A549 (cell line): ENCODE results near the gene C17orf107.

Source experiments
- CHD4 ChIP-seq: fragments of 200-600 bp; sonication (generic); IDR thresholded peaks from 2 replicates; pipeline ENCODE4 v1.6.1; 2016; ENCODE audit warnings: antibody characterized with exemption, mild to moderate bottlenecking, borderline replicate concordance
- CTCF ChIP-seq: fragments of >200 bp; sonication (Bioruptor Twin); formaldehyde crosslinking; IDR thresholded peaks from 3 replicates; pipeline ENCODE4 v1.5.1; 2016
- KDM5A ChIP-seq: fragments of 200-600 bp; sonication (generic); IDR thresholded peaks from 2 replicates; pipeline ENCODE4 v1.6.1; 2016; ENCODE audit warnings: antibody characterized with exemption, mild to moderate bottlenecking
- MAFK ChIP-seq: fragments of 450-650 bp; IDR thresholded peaks from 2 replicates; pipeline ENCODE4 v1.6.1; 2014; ENCODE audit not compliant: partially characterized antibody
- MAX ChIP-seq: IDR thresholded peaks from 2 replicates; pipeline ENCODE4 v1.6.1; 2012
- NFE2L2 ChIP-seq: fragments of 150-350 bp; conservative IDR thresholded peaks from 2 replicates; pipeline ENCODE4 v1.6.1; 2014; ENCODE audit warnings: low read length
- POLR2A ChIP-seq: IDR thresholded peaks from 2 replicates; pipeline ENCODE4 v1.6.1; 2012; ENCODE audit warnings: mild to moderate bottlenecking, low read length
- RAD21 ChIP-seq, 2 experiments: fragments of >200 bp in 1 of 2; sonication (Bioruptor Twin) in 1 of 2; formaldehyde crosslinking in 1 of 2; IDR thresholded peaks in 1 of 2; conservative IDR thresholded peaks in 1 of 2; 2 replicates in 1 of 2; 3 replicates in 1 of 2; pipeline ENCODE4 v1.6.1; 2012 to 2018; ENCODE audit warnings: inconsistent platforms in 1 of 2
- RFX5 ChIP-seq: fragments of 450-650 bp; IDR thresholded peaks from 2 replicates; pipeline ENCODE4 v1.7.1; 2014; ENCODE audit warnings: antibody characterized with exemption, mild to moderate bottlenecking, moderate library complexity
- SMC3 ChIP-seq: fragments of >200 bp; sonication (Bioruptor Twin); formaldehyde crosslinking; IDR thresholded peaks from 3 replicates; pipeline ENCODE4 v1.6.1; 2018; ENCODE audit warnings: inconsistent platforms
- USF2 ChIP-seq: fragments of 450-650 bp; IDR thresholded peaks from 2 replicates; pipeline ENCODE4 v1.6.1; 2014; ENCODE audit warnings: antibody characterized with exemption
- ZC3H11A ChIP-seq: fragments of 450-650 bp; IDR thresholded peaks from 2 replicates; pipeline ENCODE4 v1.6.1; 2014; ENCODE audit warnings: antibody characterized with exemption, mild to moderate bottlenecking
- ZFP36 ChIP-seq: fragments of 450-650 bp; IDR thresholded peaks from 2 replicates; pipeline ENCODE4 v1.6.1; 2014; ENCODE audit warnings: borderline replicate concordance; ENCODE audit not compliant: partially characterized antibody

GRCh38 chr17:4899341-4900230, at the start of gene C17orf107:
- TF ChIP-seq CTCF (no peak), MAFK (no peak), NFE2L2 (no peak), ZFP36 (no peak), POLR2A (no peak), KDM5A (no peak), RAD21 (conservative IDR thresholded peaks at IDR 0.05 in 1 of 2, IDR thresholded peaks at IDR 0.05 in 1 of 2) (no peak), CHD4 (no peak), SMC3 (no peak), ZC3H11A (no peak), MAX (no peak), USF2 (no peak), RFX5 (no peak)
